AG09309 (cell line): ENCODE data around the gene VBP1.
"Not testable (repeated sequence)": the region's sequence is repeated elsewhere in the genome, so short reads cannot be mapped to it uniquely, and the experiment has no call there.

ENCODE experiments used
- DNase-seq: peaks from one replicate; pipeline ENCODE4 v3.0.0-alpha.2; 2010; ENCODE audit warnings: low read depth
- H3K4me3 ChIP-seq: 2 replicates; pipeline ENCODE4 v1.5.1; 2011; ENCODE audit warnings: mild to moderate bottlenecking, low read depth, low read length, moderate library complexity; ENCODE audit not compliant: control insufficient read depth
- CTCF ChIP-seq: IDR thresholded peaks from 2 replicates; pipeline ENCODE4 v1.5.1; 2011; ENCODE audit warnings: mild to moderate bottlenecking, low read depth, low read length, inconsistent platforms; ENCODE audit not compliant: insufficient read depth, control insufficient read depth; ENCODE audit errors: missing control alignments

VBP1 gene

GRCh38 chrX:155262970-155263754 lies 46.9 kb downstream of the VBP1 start:
- DNase-seq: no peak
- no peak overlapping the region; the same call in 1 of the 2 replicates for H3K4me3 ChIP-seq
- TF ChIP-seq CTCF: no peak

- H3K4me3 ChIP-seq: peak within 1 kb of the TSS; percentile 56
- TF ChIP-seq CTCF: no peak
- DNase-seq: peak; percentile 3
These were observed 47.8 kb downstream of the VBP1 start, which contains the start of gene RAB39B for GRCh38 chrX:155263854-155264628. RAB39B (minus strand) TSS chrX:155264491; CDS start chrX:155264288, 203 bp downstream.

- no peak for TF ChIP-seq CTCF
- DNase-seq: no peak
- no peak overlapping the region for H3K4me3 ChIP-seq
These were observed 50.2 kb downstream of the VBP1 start for GRCh38 chrX:155266439-155266838.

- not testable (repeated sequence) for DNase-seq, H3K4me3 ChIP-seq
These were observed 51.7 kb downstream of the VBP1 start for GRCh38 chrX:155267995-155268394.

- TF ChIP-seq CTCF: no peak
- H3K4me3 ChIP-seq: no peak overlapping the region
- no peak for DNase-seq
These were observed 54.7 kb downstream of the VBP1 start for GRCh38 chrX:155270969-155271368.

GRCh38 chrX:155279873-155280272 lies 63.6 kb downstream of the VBP1 start:
- no peak for DNase-seq
- no peak for TF ChIP-seq CTCF
- no peak overlapping the region for H3K4me3 ChIP-seq
